PC-9 (cell line): ENCODE measurements around the gene IBA57. TPM values are rescaled to one million over a fixed set of nuclear protein-coding genes. Genes with fewer than 3 reads are reported as not detected.

Experiments
- BruUV-seq: library from RNA; stranded (reverse); fragments of 400-500 nt; replicated peaks from 2 replicates; lab custom pipeline; 2021; lab: Mats Ljungman, UMichigan
- CTCF ChIA-PET: fragments of 300-600 bp; sonication (Branson Sonifier 250); formaldehyde crosslinking; loops from one replicate; lab custom pipeline; 2022; ENCODE audit warnings: antibody characterized with exemption; lab: Charles Lee
- POLR2A ChIA-PET: fragments of 300-600 bp; sonication (Branson Sonifier 250); formaldehyde crosslinking; loops from one replicate; lab custom pipeline; 2022; ENCODE audit warnings: antibody characterized with exemption; ENCODE audit not compliant: unreplicated experiment; lab: Charles Lee
- DNase-seq, 2 experiments: peaks; one replicate each; pipeline versions ENCODE4 v3.0.0 to v3.0.0-alpha.2; 2015 to 2022; ENCODE audit warnings: mixed read lengths in 1 of 2
- H2AFZ ChIP-seq: fragments of 200-600 bp; sonication (generic); 2 replicates; pipeline ENCODE4 v1.8.1; 2017; ENCODE audit warnings: antibody characterized with exemption
- H3F3A ChIP-seq: fragments of 200-600 bp; sonication (generic); 2 replicates; pipeline ENCODE4 v1.8.1; 2017; ENCODE audit warnings: antibody characterized with exemption, mild to moderate bottlenecking, low read depth; ENCODE audit not compliant: insufficient read depth
- H3K27ac ChIP-seq: fragments of 200-600 bp; sonication (generic); 2 replicates; pipeline ENCODE4 v1.6.1; 2016; ENCODE audit warnings: mixed run types
- H3K27me3 ChIP-seq: fragments of 200-600 bp; sonication (generic); 2 replicates; pipeline ENCODE4 v1.6.1; 2016; ENCODE audit warnings: low read depth, mixed run types; ENCODE audit not compliant: insufficient read depth
- H3K36me3 ChIP-seq: fragments of 200-600 bp; sonication (generic); 2 replicates; pipeline ENCODE4 v1.6.1; 2016; ENCODE audit warnings: low read depth, mixed run types
- H3K4me1 ChIP-seq: fragments of 200-600 bp; sonication (generic); replicated peaks from 2 replicates; pipeline ENCODE4 v1.6.1; 2016; ENCODE audit warnings: mixed run types; ENCODE audit not compliant: insufficient read depth
- H3K4me2 ChIP-seq: fragments of 200-600 bp; sonication (generic); 2 replicates; pipeline ENCODE4 v1.6.1; 2017; ENCODE audit warnings: mixed run types
- H3K4me3 ChIP-seq: fragments of 200-600 bp; sonication (generic); 2 replicates; pipeline ENCODE4 v1.6.1; 2016; ENCODE audit warnings: mixed run types
- H3K79me2 ChIP-seq: fragments of 200-600 bp; sonication (generic); 2 replicates; pipeline ENCODE4 v1.6.1; 2017; ENCODE audit warnings: low read depth, mixed run types
- H3K9me2 ChIP-seq: fragments of 200-600 bp; sonication (generic); 2 replicates; pipeline ENCODE4 v1.8.1; 2017; ENCODE audit warnings: mild to moderate bottlenecking; ENCODE audit not compliant: insufficient read depth
- H3K9me3 ChIP-seq: fragments of 200-600 bp; sonication (generic); 2 replicates; pipeline ENCODE4 v1.8.1; 2016; ENCODE audit warnings: low read depth; ENCODE audit not compliant: insufficient read depth
- H4K20me1 ChIP-seq: fragments of 200-600 bp; sonication (generic); 2 replicates; pipeline ENCODE4 v1.8.1; 2017; ENCODE audit not compliant: insufficient read depth
- CTCF ChIP-seq: fragments of 200-600 bp; sonication (generic); conservative IDR thresholded peaks from 2 replicates; pipeline ENCODE4 v1.6.1; 2017; ENCODE audit warnings: mixed run types, antibody characterized with exemption, mild to moderate bottlenecking, moderate library complexity
- EZH2 ChIP-seq: fragments of 200-600 bp; sonication (generic); IDR thresholded peaks from 2 replicates; pipeline ENCODE4 v1.8.0; 2017; ENCODE audit warnings: antibody characterized with exemption, low read depth
- intact Hi-C: fragments of 100-400 bp; cut with micrococcal nuclease; formaldehyde crosslinking; loops from one replicate; pipeline ENCODE4 v1.10.0; 2022; ENCODE audit not compliant: unreplicated experiment
- total RNA-seq: library from RNA; stranded (reverse); gene quantifications from 2 replicates; pipeline ENCODE4 v1.2.3, GENCODE V29; 2021

The IBA57 gene
- total RNA-seq, 1 experiment from 2014 or later = 7.8 TPM

GRCh38 chr1:228159008-228159665, 6.5 kb upstream of the IBA57 start:
- no peak overlapping the region for H3K4me3 ChIP-seq
- H4K20me1 ChIP-seq = no peaks in the 10 kb centered on the region
- POLR2A ChIA-PET = no interaction called here
- BruUV-seq = no TSS peak
- H3K9me2 ChIP-seq = no peaks in the 10 kb centered on the region
- H3K4me2 ChIP-seq = no peak overlapping the region
- no peaks in the 10 kb centered on the region for H3K36me3 ChIP-seq
- TF ChIP-seq EZH2 = no peak
- no peak for TF ChIP-seq CTCF
- CTCF ChIA-PET = interaction anchor here (0.8 kb wide), 1 partner anchor 29 kb away, joined by 15 read pairs; no protein-coding TSS in a partner anchor
- no peaks in the 10 kb centered on the region for H3K9me3 ChIP-seq
- intact Hi-C loops = no loop called here
- no peak overlapping the region for H2AFZ ChIP-seq
- H3K27me3 ChIP-seq = no peaks in the 10 kb centered on the region
- H3K79me2 ChIP-seq = no peaks in the 10 kb centered on the region
- H3K27ac ChIP-seq = no peak overlapping the region
- DNase-seq = no peak
- H3K4me1 ChIP-seq = no peaks in the 10 kb centered on the region
- no peaks in the 10 kb centered on the region; the same call in 1 of the 2 replicates for H3F3A ChIP-seq

GRCh38 chr1:228160201-228160761, 5.3 kb upstream of the IBA57 start:
- no peak for DNase-seq
- H3K9me3 ChIP-seq = no peaks in the 10 kb centered on the region
- H4K20me1 ChIP-seq = no peaks in the 10 kb centered on the region
- CTCF ChIA-PET = no interaction called here
- no TSS peak for BruUV-seq
- no peak overlapping the region for H3K4me2 ChIP-seq
- peaks cover 7% of the 10 kb centered on the region; the same call in 1 of the 2 replicates for H3K4me1 ChIP-seq
- H3K4me3 ChIP-seq = no peak overlapping the region
- intact Hi-C loops = no loop called here
- H3K27ac ChIP-seq = no peak overlapping the region
- no peaks in the 10 kb centered on the region for H3K79me2 ChIP-seq
- H3K36me3 ChIP-seq = no peaks in the 10 kb centered on the region
- no peaks in the 10 kb centered on the region for H3K9me2 ChIP-seq
- no peak for TF ChIP-seq CTCF
- no peak for TF ChIP-seq EZH2
- H2AFZ ChIP-seq = no peak overlapping the region
- no peaks in the 10 kb centered on the region; the same call in 1 of the 2 replicates for H3F3A ChIP-seq
- no peaks in the 10 kb centered on the region for H3K27me3 ChIP-seq
- POLR2A ChIA-PET = no interaction called here

- Histone ChIP-seq H3K4me1 (peaks cover 7% of the 10 kb centered on the region; the same call in 1 of the 2 replicates), H3K9me2 (no peaks in the 10 kb centered on the region), H3K27ac (no peak overlapping the region), H3F3A (no peaks in the 10 kb centered on the region; the same call in 1 of the 2 replicates), H3K9me3 (no peaks in the 10 kb centered on the region), H3K79me2 (no peaks in the 10 kb centered on the region), H3K4me2 (no peak overlapping the region), H3K4me3 (no peak overlapping the region), H2AFZ (no peak overlapping the region), H4K20me1 (no peaks in the 10 kb centered on the region), H3K27me3 (no peaks in the 10 kb centered on the region), H3K36me3 (no peaks in the 10 kb centered on the region)
- BruUV-seq = no TSS peak
- CTCF ChIA-PET = interaction anchor here (0.9 kb wide), 1 partner anchor 162 kb away, joined by 3 read pairs; no protein-coding TSS in a partner anchor
- intact Hi-C loops = no loop called here
- no peak for TF ChIP-seq EZH2
- no peak for TF ChIP-seq CTCF
- no peak for DNase-seq
- POLR2A ChIA-PET = no interaction called here
Measured at GRCh38 chr1:228161362-228161761, 4.2 kb upstream of the IBA57 start.
